Stimulated activated CD8-positive, alpha-beta memory T cell treated with anti-CD3 and anti-CD28 coated beads, Interleukin-7, amount 100 ng/mL, for 24 hours (primary cell): ENCODE data around the gene PSKH1.
"Not testable (repeated sequence)": the region's sequence is repeated elsewhere in the genome, so short reads cannot be mapped to it uniquely, and the experiment has no call there.

ENCODE experiments used
- DNase-seq: peaks from one replicate; pipeline ENCODE4 v3.0.0-alpha.2; 2020; ENCODE audit warnings: low read depth

Gene PSKH1

DNA sequence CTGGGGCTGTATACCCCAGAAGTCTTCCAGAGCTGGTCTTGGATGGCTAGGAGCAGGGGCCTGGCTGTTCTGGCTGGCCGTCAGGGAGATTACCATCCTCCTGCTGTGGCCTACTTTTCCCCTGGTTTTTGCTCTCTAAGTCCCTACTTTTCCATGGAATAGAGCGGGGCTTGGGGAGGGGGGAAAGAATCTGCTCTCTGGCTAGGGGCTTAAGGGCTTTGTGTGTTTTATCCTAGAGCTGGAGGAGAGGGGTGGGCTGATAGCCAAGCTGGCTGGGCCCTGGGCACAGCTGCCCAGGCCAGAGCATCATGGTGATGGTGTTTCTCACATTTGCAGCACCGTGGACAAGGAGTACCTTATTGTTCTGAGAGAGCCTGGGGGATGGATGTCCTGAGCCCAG lies 4.7 kb upstream of the PSKH1 start:
- no peak for DNase-seq

DNA sequence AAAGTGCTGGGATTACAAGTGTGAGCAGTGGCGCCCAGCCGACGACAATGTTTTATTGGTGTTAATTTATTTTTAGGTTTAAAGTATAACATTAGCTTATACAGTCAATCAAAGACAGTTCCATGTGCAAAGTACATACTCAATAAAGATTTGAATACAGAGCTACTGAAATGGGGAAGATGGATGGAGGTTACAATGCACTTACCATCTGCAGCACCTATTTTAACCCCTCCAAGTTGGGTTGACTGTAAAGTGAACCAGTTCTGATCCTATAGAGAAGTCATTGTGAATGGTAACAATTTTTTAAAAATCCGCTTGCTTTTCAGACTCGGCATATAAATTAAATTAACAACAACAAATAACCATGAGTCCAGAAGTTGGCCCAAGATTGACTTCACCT lies 679 bp upstream of the PSKH1 start:
- DNase-seq: no peak

DNA sequence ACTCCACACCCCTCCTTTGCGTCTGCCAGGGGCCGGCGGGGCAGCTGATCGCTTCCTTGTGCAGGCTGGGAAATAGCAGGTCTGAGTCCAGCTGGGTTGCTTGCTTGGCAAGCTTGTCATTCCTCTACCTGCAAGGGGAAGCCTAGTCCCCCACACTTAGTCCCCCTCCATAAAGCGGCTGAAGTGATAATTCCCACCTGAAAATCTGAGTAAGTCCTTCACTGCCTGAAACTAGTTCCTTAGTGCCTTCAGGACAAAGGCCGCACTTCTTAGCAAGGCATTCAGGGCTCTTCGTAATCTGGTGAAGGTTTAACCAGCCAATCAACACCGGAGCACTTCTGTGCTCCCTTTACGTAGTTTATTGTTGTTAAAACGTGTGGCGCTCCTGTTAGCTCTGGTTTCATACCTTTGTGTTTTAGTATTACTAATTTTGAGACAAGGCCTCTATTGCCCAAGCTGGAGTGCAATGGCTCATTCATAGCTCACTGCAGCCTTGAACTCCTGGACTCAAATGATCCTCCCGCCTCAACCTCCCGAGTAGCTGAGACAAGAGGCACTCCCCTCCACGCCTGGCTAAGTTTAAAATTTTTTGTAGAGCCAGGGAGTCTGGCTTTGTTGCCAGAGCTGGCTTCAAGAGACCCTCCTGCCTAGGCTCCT lies 817 bp downstream of the PSKH1 start:
- no peak for DNase-seq

DNA sequence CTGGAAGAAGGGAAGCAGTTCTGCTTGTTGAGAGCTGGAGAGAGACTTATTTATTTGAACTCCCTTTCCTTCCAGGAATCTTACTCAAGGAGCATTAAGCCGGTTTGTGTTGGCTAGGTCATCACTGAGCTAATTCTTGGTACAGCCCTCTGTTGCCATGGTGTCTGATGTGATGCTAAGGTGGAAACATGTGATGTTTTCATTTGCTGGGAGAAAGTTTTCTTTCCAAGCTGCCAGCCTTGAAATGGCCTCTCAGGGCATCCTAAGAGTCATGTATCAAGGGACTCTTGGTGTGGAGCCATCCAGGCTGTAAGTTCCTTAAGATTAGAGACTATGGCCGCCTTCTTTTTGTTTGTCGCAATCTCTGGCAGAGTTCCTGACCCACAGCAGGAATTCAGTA lies 4.2 kb downstream of the PSKH1 start:
- no peak for DNase-seq

DNA sequence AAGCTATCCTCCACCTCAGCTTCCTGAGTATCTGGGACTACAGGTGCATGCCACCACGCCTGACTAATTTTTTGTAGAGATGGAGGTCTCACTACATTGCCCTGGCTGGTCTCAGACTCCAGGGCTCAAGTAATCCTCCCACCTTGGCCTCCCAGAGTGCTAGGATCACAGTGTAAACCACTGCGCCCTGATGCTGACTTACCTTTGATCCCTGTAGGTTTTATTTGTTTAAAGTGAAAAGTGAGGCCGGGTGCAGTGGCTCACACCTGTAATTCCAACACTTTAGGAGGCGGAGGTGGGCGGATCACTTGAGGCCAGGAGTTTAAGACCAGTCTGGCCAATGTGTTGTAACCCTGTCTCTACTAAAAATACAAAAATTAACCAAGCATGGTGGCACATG lies 8.7 kb downstream of the PSKH1 start:
- no peak for DNase-seq

DNA sequence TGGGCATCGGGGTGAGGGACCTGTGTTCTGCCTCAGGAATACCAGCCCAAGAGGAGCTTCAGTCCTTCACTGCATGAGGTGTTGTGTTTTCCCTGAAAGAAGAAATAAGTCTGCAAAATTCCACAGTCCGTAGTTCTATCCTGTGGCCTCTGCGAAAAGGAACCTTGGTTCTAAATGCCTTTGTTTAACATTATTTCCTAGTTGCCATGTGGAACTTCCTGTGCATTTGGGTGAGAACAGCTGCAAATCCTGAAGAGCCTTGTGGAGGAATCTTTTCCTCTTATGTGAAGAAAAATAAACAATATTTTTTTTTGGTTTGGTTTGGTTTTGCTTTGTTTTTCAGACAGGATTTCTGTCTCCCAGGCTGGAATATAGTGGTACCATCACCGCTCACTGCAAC lies 9.8 kb downstream of the PSKH1 start:
- no peak for DNase-seq

DNA sequence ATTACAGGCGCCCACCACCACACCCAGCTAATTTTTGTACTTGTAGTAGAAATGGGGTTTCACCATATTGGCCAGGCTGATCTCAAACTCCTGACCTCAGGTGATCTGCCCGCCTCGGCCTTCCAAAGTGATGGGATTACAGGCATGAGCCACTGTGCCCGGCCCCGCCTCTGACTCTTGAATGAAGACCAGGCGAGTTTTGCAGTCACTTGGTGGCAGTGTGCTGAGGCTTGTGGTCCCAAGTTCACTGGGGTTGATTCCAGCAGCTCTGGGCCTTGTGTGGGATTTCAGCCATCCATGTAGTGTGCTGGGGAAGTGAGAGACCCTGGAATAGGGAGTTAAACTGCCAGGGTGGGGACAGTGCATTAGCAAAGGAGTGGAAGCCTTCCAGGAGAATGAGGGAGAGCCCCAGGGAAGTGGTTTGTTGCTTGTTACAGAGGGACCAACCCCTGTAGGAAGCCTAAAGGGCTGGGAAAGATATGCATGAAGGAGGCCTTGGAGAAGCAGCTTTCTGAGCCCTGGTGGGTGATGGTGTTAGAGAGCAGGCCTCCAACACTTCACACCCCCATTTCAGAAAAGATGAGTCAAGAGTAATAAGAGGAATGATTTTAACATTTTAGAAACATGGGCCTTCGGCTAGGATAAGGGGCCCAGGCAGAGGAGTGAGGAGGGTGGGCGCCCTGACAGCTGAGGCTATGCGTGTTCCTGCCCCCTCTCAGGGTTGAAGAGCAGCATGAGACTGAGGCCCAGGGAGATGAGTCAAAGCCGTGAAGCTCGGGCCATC lies 14.5 kb downstream of the PSKH1 start:
- DNase-seq: no peak

DNA sequence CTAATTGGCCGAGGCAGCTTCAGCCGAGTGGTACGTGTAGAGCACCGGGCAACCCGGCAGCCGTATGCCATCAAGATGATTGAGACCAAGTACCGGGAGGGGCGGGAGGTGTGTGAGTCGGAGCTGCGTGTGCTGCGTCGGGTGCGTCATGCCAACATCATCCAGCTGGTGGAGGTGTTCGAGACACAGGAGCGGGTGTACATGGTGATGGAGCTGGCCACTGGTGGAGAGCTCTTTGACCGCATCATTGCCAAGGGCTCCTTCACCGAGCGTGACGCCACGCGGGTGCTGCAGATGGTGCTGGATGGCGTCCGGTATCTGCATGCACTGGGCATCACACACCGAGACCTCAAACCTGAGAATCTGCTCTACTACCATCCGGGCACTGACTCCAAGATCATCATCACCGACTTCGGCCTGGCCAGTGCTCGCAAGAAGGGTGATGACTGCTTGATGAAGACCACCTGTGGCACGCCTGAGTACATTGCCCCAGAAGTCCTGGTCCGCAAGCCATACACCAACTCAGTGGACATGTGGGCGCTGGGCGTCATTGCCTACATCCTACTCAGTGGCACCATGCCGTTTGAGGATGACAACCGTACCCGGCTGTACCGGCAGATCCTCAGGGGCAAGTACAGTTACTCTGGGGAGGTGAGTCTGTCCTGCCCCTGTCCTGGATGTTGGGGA lies 16.1 kb downstream of the PSKH1 start:
- no peak for DNase-seq

DNA sequence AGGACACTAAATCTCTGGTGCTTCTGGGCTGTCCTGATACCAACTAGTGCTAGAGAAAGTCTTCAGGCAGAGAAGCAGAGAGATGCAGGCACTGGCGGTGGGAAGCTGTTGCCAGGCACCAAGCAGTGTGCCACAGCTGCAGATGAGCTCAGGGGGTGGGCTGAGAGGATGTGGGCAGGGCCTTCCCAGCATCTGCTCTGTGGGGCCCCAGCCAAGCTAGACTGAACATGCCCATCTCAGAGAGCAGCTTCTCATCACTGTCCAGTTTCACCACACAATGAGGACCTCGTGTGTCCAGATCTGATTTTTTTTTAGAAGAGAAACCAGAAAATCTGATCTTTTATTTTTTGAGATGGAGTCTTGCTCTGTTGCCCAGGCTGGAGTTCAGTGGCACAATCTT lies 17.1 kb downstream of the PSKH1 start:
- DNase-seq: no peak

DNA sequence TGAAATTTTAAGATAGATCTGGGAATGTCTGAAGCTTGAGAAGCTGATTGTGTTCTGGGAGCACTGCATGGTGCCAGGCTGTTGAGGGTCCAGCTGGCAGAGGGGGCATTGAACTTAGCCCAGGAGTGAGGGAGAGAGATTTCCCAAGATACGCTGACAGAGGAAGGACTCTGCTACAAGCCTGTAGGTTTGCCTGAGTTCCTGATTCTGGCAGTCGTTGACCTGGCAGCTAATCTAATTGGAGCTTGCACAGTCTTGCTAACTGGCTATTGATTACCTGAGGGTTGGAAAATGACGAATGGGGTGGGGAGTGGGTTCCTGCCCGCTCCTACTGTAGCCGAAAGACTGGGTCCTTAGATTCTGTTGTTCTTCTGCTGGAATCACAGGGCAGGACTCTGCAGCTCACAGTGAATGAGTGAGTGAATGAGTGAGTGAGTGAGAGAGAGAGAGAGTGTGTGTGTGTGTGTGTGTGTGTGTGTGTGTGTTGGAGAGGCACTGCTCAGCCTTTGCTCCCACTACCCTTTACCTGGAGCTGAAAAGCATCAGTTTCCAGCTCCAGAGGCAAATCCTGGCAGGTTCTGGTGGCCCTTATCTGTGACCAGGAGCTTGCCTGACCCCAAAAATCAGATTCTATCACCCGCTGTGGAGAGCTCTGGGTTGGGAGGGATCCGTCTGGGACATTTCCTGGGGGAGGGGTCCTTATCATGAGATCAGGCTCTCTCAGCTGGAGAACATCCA lies 21.9 kb downstream of the PSKH1 start:
- no peak for DNase-seq

DNA sequence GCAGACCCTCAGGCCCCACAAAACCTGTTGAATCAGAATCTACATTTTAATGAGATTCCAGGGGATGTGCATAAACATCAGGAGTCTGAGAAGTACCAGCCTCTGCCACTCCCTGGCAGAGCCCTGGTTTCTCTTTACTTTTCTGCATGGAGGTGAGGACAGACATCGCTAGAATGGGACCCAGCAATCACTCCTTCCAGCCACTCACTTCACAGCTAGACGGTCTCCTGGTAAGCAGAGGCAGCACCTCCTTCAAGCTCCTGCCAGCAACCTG lies 22.4 kb downstream of the PSKH1 start:
- not testable (repeated sequence) for DNase-seq

DNA sequence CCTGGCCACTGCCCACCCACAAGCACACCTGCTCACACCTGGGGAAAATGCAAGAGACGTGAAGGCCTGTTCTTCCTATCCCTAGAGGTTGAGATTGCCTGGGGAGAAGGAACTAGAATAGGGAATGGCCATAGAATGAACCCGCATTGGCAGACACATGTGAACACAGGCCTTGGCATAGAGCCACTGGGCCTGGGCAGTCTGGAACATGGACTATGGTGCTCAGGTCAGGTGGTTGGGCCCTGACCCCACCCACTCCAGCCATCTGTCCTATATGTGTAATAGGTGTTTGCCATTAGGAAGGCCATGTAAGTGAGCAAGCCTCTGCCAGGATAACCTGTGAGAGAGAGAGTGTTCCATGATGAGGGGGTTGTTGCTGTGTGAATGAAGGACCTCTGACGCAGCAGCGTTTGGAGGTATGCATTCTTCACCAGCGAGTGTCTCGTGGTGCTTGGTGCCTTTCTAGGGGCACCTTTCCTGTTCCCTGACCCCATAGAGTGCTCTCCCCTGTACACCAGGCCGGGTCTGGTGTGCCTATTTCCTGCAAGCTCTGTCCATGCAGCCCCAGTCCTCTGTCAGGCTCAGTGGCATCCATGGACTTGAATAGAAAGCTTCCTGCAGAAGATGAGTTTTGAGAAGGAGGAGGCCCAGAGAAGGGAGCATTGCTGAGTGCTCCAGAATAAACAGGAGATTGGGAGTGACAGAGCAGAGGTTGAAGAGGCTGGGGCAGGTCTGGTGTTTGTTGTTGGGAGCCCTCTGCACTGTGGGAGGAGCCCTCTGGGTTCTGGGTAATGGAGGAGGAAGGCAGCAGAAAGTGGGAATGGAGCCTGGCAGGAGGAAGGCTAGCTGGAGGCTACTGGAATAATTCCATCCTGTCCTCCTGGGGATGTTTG lies 23.0 kb downstream of the PSKH1 start:
- DNase-seq: no peak

DNA sequence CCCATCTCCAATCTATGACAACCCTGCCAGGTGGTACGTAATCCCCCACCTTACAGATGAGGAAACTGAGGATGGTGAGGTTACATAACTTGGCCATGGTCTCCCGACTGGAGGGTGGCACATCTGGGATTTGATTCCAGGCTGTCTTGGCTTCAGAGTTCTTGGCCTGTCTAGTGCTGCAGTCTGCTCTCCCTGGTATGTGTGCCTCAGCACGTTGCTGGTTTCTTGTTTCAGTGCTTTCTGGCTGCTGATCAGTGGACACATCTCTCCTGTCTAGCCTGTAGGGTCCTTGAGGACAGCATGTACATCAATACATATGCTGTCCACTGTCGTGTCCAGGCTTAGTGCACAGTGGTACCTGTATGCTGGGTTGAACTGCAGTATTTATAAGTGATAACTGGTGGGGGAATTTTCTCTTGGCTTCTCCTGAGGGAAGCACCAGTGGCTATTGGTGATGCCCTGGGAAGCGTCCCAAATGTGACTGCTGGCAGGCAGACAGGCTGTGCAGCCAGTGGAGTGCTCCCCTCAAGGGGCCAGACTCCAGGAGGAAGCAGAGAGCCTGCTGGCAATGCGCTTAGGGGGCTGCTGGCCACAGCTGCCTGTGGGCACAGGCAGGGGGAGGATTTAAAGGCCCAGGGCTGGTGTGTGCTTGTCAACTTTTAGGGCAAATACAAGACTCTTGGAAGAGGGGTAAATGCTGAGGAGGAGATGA lies 24.2 kb downstream of the PSKH1 start:
- DNase-seq: no peak

DNA sequence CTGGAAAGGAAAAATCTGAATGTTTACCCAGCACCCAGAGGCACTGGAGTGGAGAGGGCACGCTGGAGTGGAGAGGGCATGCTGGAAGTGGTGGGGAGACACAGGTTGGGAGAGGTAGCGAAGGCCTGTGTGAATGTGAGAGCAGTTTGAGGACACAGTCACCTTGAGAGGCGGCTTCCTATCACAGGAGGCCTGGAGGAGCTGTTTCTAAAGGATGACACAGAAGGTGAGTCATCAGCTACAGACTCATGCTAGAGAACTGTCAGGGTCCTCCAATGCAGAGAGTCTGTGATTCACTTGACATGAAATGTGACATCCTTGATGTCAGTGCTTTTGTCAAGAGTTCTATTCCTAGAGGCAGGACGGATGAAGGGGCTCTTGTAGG lies 24.8 kb downstream of the PSKH1 start:
- DNase-seq: no peak

DNA sequence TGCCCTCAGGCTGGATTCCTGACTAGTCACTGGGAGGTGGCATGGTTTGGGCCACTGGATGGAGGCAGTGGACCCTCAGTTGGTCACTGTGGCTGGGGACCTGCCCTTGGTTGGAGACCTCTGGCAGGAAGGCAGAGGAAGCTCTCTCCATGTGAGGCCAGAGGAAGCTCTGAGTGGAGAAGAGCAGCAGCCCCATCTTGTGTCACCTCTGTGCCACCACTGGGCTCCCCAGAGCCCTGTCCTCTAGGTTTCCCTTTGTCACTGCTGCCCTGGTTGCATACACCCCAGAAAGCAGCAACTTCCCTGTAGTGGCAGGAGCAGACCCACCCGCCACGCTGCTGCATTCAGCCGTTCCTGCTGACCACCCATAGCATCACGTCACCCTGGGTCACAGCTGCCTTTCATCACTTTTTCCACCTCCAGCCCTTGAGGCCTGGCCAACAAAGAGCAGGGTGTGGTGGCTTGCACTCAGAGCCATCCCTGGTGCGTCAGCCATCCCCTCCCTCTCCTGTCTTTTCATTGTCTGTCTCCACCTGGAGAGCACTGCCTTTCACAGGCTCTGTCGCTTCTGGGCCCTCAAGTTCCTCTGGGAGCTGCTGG lies 26.7 kb downstream of the PSKH1 start:
- no peak for DNase-seq

DNA sequence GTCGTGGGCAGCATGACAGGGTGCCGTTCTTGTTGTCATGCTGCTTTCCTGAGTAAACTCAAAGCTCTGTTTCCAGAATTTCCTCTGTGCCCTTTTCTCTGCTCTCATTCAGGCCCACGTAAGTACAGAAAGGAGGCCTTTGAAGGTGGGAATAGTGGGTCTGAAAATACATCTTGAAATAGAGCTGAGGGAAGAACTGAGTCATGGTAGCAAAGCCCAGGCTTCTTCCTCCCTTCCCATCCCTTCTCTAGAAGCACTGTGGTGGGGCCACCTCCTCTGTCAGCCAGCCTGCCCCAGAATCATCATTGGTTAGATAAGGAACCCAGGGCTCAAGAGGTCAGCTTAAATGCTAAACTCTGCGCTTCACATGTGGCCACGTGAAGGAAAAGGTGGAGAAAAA lies 29.2 kb downstream of the PSKH1 start:
- DNase-seq: no peak

DNA sequence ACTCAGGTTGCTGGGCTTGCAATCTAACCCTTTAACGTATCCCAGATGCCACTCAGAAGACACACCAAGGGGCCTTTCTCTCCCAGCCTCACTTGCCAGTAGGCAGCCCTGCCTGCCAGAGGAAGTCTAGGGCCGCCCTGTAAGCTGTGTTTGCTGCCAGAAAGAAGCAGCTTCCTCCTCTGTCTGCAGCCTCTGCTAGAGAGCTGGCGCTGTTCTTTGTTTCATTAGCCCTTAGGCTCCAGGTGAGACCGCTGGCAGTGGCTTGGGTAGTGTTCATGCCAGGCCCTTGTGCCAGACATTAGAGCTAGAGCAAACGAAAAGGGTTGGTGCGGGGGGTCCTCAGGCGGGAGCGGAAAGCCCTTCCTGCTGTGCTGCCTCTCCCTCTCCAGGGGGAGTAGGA lies 29.7 kb downstream of the PSKH1 start:
- DNase-seq: no peak

DNA sequence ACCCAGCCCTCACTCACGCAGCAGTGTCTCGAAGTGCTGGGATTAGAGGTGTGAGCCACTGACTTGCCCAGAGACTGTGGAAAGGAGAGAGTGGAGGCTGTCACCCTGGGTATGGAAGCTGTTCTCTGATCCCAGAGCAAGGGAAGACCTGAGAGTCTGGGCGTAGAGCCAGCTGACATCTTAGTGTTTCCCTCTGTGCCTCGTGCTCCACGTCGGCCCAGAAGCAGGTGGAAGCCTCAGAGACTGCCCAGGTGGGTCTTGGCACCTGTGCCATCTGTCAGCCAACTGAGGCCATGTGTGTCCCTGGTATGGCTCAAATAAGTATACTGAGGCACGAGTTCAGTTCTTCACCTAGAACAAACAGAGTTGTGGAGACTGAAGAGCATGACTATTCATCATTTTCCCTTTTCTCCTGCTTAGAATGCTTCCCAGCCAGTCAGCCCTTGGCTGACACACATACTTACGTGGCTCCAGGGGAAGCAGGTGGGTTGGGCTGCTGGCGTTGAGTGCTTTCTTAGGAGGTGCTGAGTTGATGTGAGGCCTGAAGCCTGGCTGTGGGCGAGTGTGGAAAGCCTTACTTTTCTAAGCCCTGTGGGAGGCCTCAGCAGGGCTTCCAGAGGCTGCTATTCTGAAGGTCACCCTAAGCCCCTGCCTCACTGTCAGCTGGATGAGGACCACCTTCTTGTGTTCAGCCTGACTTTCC lies 30.5 kb downstream of the PSKH1 start:
- DNase-seq: no peak

DNA sequence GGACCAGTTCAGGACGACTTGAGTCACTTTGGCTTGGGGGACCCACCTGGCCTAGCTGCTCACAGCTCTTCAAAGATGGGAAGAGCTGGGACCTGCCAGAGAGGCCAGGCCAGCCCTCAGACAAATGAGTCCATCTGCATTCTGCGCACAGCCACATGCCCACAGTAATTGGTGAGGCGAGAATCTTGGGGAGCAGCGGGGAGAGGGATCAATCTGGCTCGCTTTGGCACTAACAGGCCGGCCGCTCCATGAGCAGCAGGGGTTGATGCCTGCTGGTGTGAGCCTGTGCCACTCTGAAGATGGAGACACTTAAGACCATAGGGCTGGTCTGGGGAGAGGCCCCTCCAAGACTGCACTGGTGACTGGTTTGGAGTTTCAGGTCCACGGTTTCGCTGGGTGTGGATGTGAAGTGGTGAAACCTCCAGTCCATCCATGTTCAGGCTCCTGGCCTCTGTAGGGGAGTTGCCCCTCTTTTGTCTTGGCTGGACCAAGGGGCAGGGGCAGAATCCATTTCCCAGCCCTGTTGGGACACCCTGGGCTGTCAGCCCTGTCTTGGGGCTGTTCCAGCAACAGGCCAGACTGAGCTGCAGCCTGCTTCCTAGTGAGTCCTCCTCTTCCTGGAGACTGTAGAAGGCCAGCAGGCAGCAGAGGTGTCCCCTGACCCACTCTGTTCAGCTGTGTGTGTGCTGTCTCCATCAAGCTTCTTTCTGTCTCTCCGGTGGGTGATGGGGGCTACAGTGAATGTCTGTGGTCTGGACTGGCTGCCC lies 31.3 kb downstream of the PSKH1 start:
- DNase-seq: no peak
